Smooth muscle cell (in vitro differentiated cells): ENCODE data around the gene PPARD. TPM values are rescaled to one million over a fixed set of nuclear protein-coding genes. Genes with fewer than 3 reads are reported as not detected.
A peak's percentile ranks its signal among the peaks of the same experiment; 100 is the strongest.

ENCODE experiments used
- DNase-seq: peaks from one replicate; lab custom pipeline; 2025; ENCODE audit not compliant: unreplicated experiment; lab: John Stamatoyannopoulos, UW
- H2AFZ ChIP-seq: fragments of 200-600 bp; sonication (generic); 2 replicates; pipeline ENCODE4 v1.6.0; 2016; ENCODE audit warnings: antibody characterized with exemption, low read depth, mild to moderate bottlenecking
- H3F3A ChIP-seq: fragments of 200-600 bp; sonication (generic); 2 replicates; pipeline ENCODE4 v1.6.0; 2017; ENCODE audit warnings: antibody characterized with exemption, low read depth
- H3K27ac ChIP-seq: fragments of 200-600 bp; sonication (generic); 2 replicates; pipeline ENCODE4 v1.5.1; 2016; ENCODE audit warnings: low read depth, mild to moderate bottlenecking
- H3K27me3 ChIP-seq: fragments of 200-600 bp; sonication (generic); 2 replicates; pipeline ENCODE4 v1.6.1; 2016; ENCODE audit warnings: low read depth, mild to moderate bottlenecking
- H3K36me3 ChIP-seq: fragments of 200-600 bp; sonication (generic); 2 replicates; pipeline ENCODE4 v1.5.1; 2016; ENCODE audit warnings: low read depth
- H3K4me1 ChIP-seq: fragments of 200-600 bp; sonication (generic); 2 replicates; pipeline ENCODE4 v1.5.1; 2016; ENCODE audit warnings: low read depth
- H3K4me2 ChIP-seq: fragments of 200-600 bp; sonication (generic); 2 replicates; pipeline ENCODE4 v1.6.0; 2016; ENCODE audit warnings: mild to moderate bottlenecking
- H3K4me3 ChIP-seq: fragments of 200-600 bp; sonication (generic); 2 replicates; pipeline ENCODE4 v1.5.1; 2016; ENCODE audit warnings: mild to moderate bottlenecking
- H3K79me2 ChIP-seq: fragments of 200-600 bp; sonication (generic); 2 replicates; pipeline ENCODE4 v1.6.0; 2016; ENCODE audit warnings: low read depth, mild to moderate bottlenecking
- H3K9ac ChIP-seq: fragments of 200-600 bp; sonication (generic); 2 replicates; pipeline ENCODE4 v1.6.0; 2016; ENCODE audit warnings: low read depth
- H3K9me3 ChIP-seq: fragments of 200-600 bp; sonication (generic); replicated peaks from 2 replicates; pipeline ENCODE4 v1.5.1; 2016; ENCODE audit warnings: low read depth
- H4K20me1 ChIP-seq: fragments of 200-600 bp; sonication (generic); 2 replicates; pipeline ENCODE4 v1.6.0; 2016; ENCODE audit warnings: low read depth
- WGBS: methylation state at CpG from one replicate; pipeline ENCODE4 v1.1.7; 2016; ENCODE audit warnings: low lambda C conversion rate; 5-methylcytosine and 5-hydroxymethylcytosine counted together
- polyA plus RNA-seq: library from polyadenylated mRNA; unstranded; fragments of >200 nt; fragmentation: Nextera tagmentation; extraction: Ambion mirVana; gene quantifications from 2 replicates; pipeline ENCODE4 v1.2.1, GENCODE V29; 2016
- total RNA-seq: library from RNA; depleted of rRNA; stranded (reverse); fragments of >200 nt; gene quantifications from 2 replicates; pipeline ENCODE4 v1.2.3, GENCODE V29; 2014
- TF ChIP-seq, protein P1 (sequence below): fragments of 200-600 bp; sonication (generic); IDR thresholded peaks from 2 replicates; pipeline ENCODE4 v1.5.1; 2017; ENCODE audit warnings: borderline replicate concordance, mild to moderate bottlenecking, antibody characterized with exemption; ENCODE audit not compliant: insufficient read depth, poor library complexity, severe bottlenecking

PPARD gene
- total and polyA plus RNA-seq, 2 experiments from 2014 or later: 8.2 to 31.1 TPM

DNA sequence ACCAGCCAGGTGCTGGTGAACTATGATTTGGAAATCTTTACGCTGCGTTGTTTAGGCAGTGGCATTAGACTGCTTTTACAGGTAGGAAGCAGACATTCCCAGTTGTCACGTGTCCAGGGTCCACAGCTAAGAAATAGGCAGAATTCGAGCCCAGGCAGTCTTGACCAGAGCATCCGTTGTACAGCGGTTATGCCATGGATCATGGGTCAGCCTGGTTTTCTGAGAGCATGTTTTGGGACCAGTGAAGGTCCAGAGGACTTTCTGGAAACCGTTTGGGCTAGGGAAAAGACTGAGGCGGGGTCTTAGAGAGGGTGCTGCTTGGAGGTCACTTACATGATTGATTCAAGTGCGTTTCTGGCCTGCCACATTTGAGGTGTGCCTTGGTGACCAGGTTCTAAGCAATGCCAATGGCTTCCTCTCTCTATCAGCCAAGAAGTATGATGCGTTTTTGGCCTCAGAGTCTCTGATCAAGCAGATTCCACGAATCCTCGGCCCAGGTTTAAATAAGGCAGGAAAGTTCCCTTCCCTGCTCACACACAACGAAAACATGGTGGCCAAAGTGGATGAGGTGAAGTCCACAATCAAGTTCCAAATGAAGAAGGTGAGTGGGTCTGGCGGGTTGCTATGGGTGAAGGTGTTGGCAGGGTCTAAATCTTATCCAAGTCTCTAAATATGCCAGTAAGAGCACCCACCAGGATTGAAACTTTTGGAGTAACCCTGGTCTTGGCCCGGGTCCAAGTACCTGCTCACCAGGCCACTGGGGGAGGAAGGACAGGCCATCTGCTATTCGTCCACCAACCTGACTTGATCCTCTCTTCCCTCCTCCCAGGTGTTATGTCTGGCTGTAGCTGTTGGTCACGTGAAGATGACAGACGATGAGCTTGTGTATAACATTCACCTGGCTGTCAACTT, 127.6 kb downstream of the PPARD start:
- Histone ChIP-seq H3K4me1 (peaks cover 19% of the 10 kb centered on the region), H3F3A (peaks cover 38% of the 10 kb centered on the region), H3K4me3 (peak overlapping the region; percentile 90), H3K27ac (peak overlapping the region; percentile 95), H3K4me2 (peak overlapping the region; percentile 95), H3K9me3 (no peaks in the 10 kb centered on the region), H2AFZ (no peak overlapping the region), H3K79me2 (peaks cover 27% of the 10 kb centered on the region), H3K36me3 (no peaks in the 10 kb centered on the region), H3K9ac (peak overlapping the region; percentile 97), H4K20me1 (peaks cover 63% of the 10 kb centered on the region), H3K27me3 (no peaks in the 10 kb centered on the region)
- TF ChIP-seq, protein P1, sequence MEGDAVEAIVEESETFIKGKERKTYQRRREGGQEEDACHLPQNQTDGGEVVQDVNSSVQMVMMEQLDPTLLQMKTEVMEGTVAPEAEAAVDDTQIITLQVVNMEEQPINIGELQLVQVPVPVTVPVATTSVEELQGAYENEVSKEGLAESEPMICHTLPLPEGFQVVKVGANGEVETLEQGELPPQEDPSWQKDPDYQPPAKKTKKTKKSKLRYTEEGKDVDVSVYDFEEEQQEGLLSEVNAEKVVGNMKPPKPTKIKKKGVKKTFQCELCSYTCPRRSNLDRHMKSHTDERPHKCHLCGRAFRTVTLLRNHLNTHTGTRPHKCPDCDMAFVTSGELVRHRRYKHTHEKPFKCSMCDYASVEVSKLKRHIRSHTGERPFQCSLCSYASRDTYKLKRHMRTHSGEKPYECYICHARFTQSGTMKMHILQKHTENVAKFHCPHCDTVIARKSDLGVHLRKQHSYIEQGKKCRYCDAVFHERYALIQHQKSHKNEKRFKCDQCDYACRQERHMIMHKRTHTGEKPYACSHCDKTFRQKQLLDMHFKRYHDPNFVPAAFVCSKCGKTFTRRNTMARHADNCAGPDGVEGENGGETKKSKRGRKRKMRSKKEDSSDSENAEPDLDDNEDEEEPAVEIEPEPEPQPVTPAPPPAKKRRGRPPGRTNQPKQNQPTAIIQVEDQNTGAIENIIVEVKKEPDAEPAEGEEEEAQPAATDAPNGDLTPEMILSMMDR: no peak
- 30% methylated on average over 18 of the region's 18 CpGs for WGBS
- no peak for DNase-seq

DNA sequence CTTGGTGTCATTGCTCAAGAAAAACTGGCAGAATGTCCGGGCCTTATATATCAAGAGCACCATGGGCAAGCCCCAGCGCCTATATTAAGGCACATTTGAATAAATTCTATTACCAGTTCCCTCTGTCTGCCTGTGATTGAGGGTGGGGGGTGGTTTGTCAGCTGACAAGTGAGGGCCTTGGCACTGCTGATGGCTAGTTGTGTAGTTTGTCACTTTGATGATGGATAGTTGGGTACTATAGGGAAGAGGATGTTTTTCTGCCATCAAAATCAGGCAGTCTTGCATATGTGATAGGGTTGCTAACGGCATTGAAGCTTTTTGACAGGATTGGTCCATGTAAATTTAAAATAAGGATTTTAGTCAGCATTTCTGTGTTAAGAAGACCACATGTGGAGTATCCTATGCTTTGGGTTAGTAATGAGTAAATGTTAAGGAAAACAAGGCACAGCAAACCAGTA, 128.3 kb downstream of the PPARD start:
- Histone ChIP-seq H3K4me3 (peak overlapping the region; percentile 90), H3K9ac (peak overlapping the region; percentile 97), H3K27me3 (no peaks in the 10 kb centered on the region), H3F3A (peaks cover 38% of the 10 kb centered on the region), H3K36me3 (no peaks in the 10 kb centered on the region), H3K27ac (peak overlapping the region; percentile 95), H4K20me1 (peaks cover 63% of the 10 kb centered on the region), H3K79me2 (peaks cover 27% of the 10 kb centered on the region), H2AFZ (no peak overlapping the region), H3K9me3 (no peaks in the 10 kb centered on the region), H3K4me2 (peak overlapping the region; percentile 95), H3K4me1 (peaks cover 19% of the 10 kb centered on the region)
- TF ChIP-seq, protein P1: no peak
- 50% methylated on average over 3 of the region's 3 CpGs for WGBS
- no peak for DNase-seq

GRCh38 chr6:35471836-35472345, 129.5 kb downstream of the PPARD start:
- Histone ChIP-seq H3K79me2 (peaks cover 27% of the 10 kb centered on the region), H4K20me1 (peaks cover 63% of the 10 kb centered on the region), H3K36me3 (no peaks in the 10 kb centered on the region), H3K9me3 (no peaks in the 10 kb centered on the region), H2AFZ (no peak overlapping the region), H3K4me2 (peak overlapping the region; percentile 30), H3K9ac (no peak overlapping the region), H3K27ac (peak overlapping the region; percentile 95), H3K27me3 (no peaks in the 10 kb centered on the region), H3K4me1 (peaks cover 19% of the 10 kb centered on the region), H3F3A (peaks cover 38% of the 10 kb centered on the region), H3K4me3 (no peak overlapping the region)
- TF ChIP-seq, protein P1: no peak
- DNase-seq: no peak
- WGBS: 61% methylated on average over 8 of the region's 8 CpGs
